CD4-positive, alpha-beta T cell treated with Interleukin-1 beta for 1 hour (primary cell): Measurements from ENCODE around the gene ACP4.
"Not testable (repeated sequence)": the region's sequence is repeated elsewhere in the genome, so short reads cannot be mapped to it uniquely, and the experiment has no call there.

Experiments used
- DNase-seq, 2 donors: peaks; one replicate each; pipeline ENCODE4 v3.0.0-alpha.2; 2020 to 2022

Gene ACP4

GRCh38 chr19:50777261-50777660 lies 13.0 kb upstream of the ACP4 start:
- DNase-seq: no peak

- no peak for DNase-seq
Observed at GRCh38 chr19:50777830-50778303, 12.3 kb upstream of the ACP4 start.

- no peak for DNase-seq
Observed at GRCh38 chr19:50778906-50779430, 11.2 kb upstream of the ACP4 start.

GRCh38 chr19:50779504-50780457 lies 10.4 kb upstream of the ACP4 start:
- DNase-seq: no peak

- no peak for DNase-seq
Observed at GRCh38 chr19:50780753-50781435, 9.3 kb upstream of the ACP4 start.

GRCh38 chr19:50783848-50784152 lies 6.4 kb upstream of the ACP4 start:
- not testable (repeated sequence) for DNase-seq

GRCh38 chr19:50784710-50785109 lies 5.5 kb upstream of the ACP4 start:
- DNase-seq: no peak

GRCh38 chr19:50785329-50785728 lies 4.9 kb upstream of the ACP4 start:
- no peak for DNase-seq

GRCh38 chr19:50790922-50791467 lies 780 bp downstream of the ACP4 start:
- DNase-seq: no peak

GRCh38 chr19:50791594-50792271 lies 1.5 kb downstream of the ACP4 start:
- DNase-seq: no peak

- DNase-seq: no peak
Observed at GRCh38 chr19:50792272-50793250, 2.3 kb downstream of the ACP4 start.

- no peak for DNase-seq
Observed at GRCh38 chr19:50793558-50794065, 3.4 kb downstream of the ACP4 start.

- no peak for DNase-seq
Observed at GRCh38 chr19:50794074-50794875, 4.1 kb downstream of the ACP4 start.

- DNase-seq: no peak
Observed at GRCh38 chr19:50794876-50795663, 4.9 kb downstream of the ACP4 start.

GRCh38 chr19:50795664-50796073 lies 5.5 kb downstream of the ACP4 start:
- DNase-seq: no peak

GRCh38 chr19:50796128-50796633 lies 6.0 kb downstream of the ACP4 start:
- no peak for DNase-seq

GRCh38 chr19:50796634-50797428 lies 6.6 kb downstream of the ACP4 start:
- DNase-seq: no peak

- no peak for DNase-seq
Observed at GRCh38 chr19:50797429-50797780, 7.2 kb downstream of the ACP4 start.
